Left ventricle myocardium inferior (tissue), 1 donor: Measurements from ENCODE around the gene TMEM178A. TPM values are rescaled to one million over a fixed set of nuclear protein-coding genes. Genes with fewer than 3 reads are reported as not detected.
A peak's percentile ranks its signal among the peaks of the same experiment; 100 is the strongest.

ENCODE experiments used
- DNase-seq: peaks from one replicate; pipeline ENCODE4 v3.0.0-alpha.2; 2020
- H3K27ac ChIP-seq: fragments of 200-600 bp; replicated peaks from 2 replicates; pipeline ENCODE4 v1.8.0; 2021
- H3K27me3 ChIP-seq: fragments of 200-600 bp; 2 replicates; pipeline ENCODE4 v1.8.0; 2021; ENCODE audit warnings: low read depth
- H3K36me3 ChIP-seq: fragments of 200-600 bp; 2 replicates; pipeline ENCODE4 v1.8.0; 2021
- H3K4me1 ChIP-seq: fragments of 200-600 bp; 2 replicates; pipeline ENCODE4 v1.8.0; 2021
- H3K4me3 ChIP-seq: fragments of 200-600 bp; 2 replicates; pipeline ENCODE4 v1.8.0; 2021; ENCODE audit warnings: mild to moderate bottlenecking, moderate library complexity
- H3K9me3 ChIP-seq: fragments of 200-600 bp; replicated peaks from 2 replicates; pipeline ENCODE4 v1.8.0; 2021
- CTCF ChIP-seq: fragments of 200-600 bp; IDR thresholded peaks from 2 replicates; pipeline ENCODE4 v1.8.0; 2021; ENCODE audit warnings: antibody characterized with exemption, mild to moderate bottlenecking, borderline replicate concordance
- intact Hi-C: fragments of 100-400 bp; cut with micrococcal nuclease; formaldehyde crosslinking; loops from one replicate; pipeline ENCODE4 v1.11.0; 2022
- total RNA-seq: library from RNA; stranded (reverse); fragmentation: NEBNext Ultra II Directional; extraction: Animal tissue kit (Norgen Biotek cat#: 25700); gene quantifications from one replicate; pipeline ENCODE4 v1.2.1, GENCODE V29; 2021
- donor health status: DM: no; HTN: yes; CAD: no; lungs with severe emphysema.

TMEM178A gene
- total RNA-seq, 1 donor from 2014 or later, result 3.6 TPM

- Histone ChIP-seq H3K4me3 (no peak overlapping the region), H3K36me3 (no peaks in the 10 kb centered on the region), H3K9me3 (no peaks in the 10 kb centered on the region), H3K27ac (no peak overlapping the region), H3K4me1 (peaks cover 25% of the 10 kb centered on the region), H3K27me3 (no peaks in the 10 kb centered on the region)
- intact Hi-C loops, result no loop called here
- no peak for DNase-seq
- TF ChIP-seq CTCF, result no peak
These were observed 1.4 kb upstream of the TMEM178A start for GRCh38 chr2:39664232-39664887.

- peaks cover 25% of the 10 kb centered on the region for H3K4me1 ChIP-seq
- H3K9me3 ChIP-seq, result no peaks in the 10 kb centered on the region
- H3K27me3 ChIP-seq, result no peaks in the 10 kb centered on the region
- DNase-seq, result no peak
- TF ChIP-seq CTCF, result no peak
- no peak overlapping the region for H3K27ac ChIP-seq
- H3K36me3 ChIP-seq, result no peaks in the 10 kb centered on the region
- H3K4me3 ChIP-seq, result peak overlapping the region; percentile 81
- intact Hi-C loops, result no loop called here
These were observed 677 bp upstream of the TMEM178A start for GRCh38 chr2:39664888-39665591.

- intact Hi-C loops, result no loop called here
- H3K27ac ChIP-seq, result no peak overlapping the region
- peak overlapping the region; percentile 81 for H3K4me3 ChIP-seq
- no peaks in the 10 kb centered on the region for H3K36me3 ChIP-seq
- no peaks in the 10 kb centered on the region for H3K27me3 ChIP-seq
- DNase-seq, result no peak
- no peaks in the 10 kb centered on the region for H3K9me3 ChIP-seq
- no peak for TF ChIP-seq CTCF
- peaks cover 27% of the 10 kb centered on the region for H3K4me1 ChIP-seq
These were observed 879 bp downstream of the TMEM178A start for GRCh38 chr2:39666491-39667101.

- Histone ChIP-seq H3K9me3 (no peaks in the 10 kb centered on the region), H3K36me3 (no peaks in the 10 kb centered on the region), H3K4me1 (peaks cover 32% of the 10 kb centered on the region), H3K4me3 (peak overlapping the region; percentile 81), H3K27me3 (no peaks in the 10 kb centered on the region), H3K27ac (no peak overlapping the region)
- intact Hi-C loops, result no loop called here
- no peak for TF ChIP-seq CTCF
- no peak for DNase-seq
These were observed 1.6 kb downstream of the TMEM178A start for GRCh38 chr2:39667104-39667885.

- intact Hi-C loops, result no loop called here
These were observed 2.2 kb downstream of the TMEM178A start for GRCh38 chr2:39667886-39668276.

More at GRCh38 chr2:39667886-39668276, 2.2 kb downstream of the TMEM178A start:
- no peak for TF ChIP-seq CTCF
- no peak for DNase-seq
- H3K36me3 ChIP-seq, result no peaks in the 10 kb centered on the region
- H3K4me1 ChIP-seq, result peaks cover 32% of the 10 kb centered on the region
- no peak overlapping the region for H3K4me3 ChIP-seq
- H3K9me3 ChIP-seq, result no peaks in the 10 kb centered on the region
- H3K27ac ChIP-seq, result no peak overlapping the region
- H3K27me3 ChIP-seq, result no peaks in the 10 kb centered on the region
